ENCODE data around the gene MYOZ3. TPM values are rescaled to one million over a fixed set of nuclear protein-coding genes. Genes with fewer than 3 reads are reported as not detected.

MYOZ3 gene
- polyA plus RNA-seq, 1 experiment = 0.51 TPM

DNA sequence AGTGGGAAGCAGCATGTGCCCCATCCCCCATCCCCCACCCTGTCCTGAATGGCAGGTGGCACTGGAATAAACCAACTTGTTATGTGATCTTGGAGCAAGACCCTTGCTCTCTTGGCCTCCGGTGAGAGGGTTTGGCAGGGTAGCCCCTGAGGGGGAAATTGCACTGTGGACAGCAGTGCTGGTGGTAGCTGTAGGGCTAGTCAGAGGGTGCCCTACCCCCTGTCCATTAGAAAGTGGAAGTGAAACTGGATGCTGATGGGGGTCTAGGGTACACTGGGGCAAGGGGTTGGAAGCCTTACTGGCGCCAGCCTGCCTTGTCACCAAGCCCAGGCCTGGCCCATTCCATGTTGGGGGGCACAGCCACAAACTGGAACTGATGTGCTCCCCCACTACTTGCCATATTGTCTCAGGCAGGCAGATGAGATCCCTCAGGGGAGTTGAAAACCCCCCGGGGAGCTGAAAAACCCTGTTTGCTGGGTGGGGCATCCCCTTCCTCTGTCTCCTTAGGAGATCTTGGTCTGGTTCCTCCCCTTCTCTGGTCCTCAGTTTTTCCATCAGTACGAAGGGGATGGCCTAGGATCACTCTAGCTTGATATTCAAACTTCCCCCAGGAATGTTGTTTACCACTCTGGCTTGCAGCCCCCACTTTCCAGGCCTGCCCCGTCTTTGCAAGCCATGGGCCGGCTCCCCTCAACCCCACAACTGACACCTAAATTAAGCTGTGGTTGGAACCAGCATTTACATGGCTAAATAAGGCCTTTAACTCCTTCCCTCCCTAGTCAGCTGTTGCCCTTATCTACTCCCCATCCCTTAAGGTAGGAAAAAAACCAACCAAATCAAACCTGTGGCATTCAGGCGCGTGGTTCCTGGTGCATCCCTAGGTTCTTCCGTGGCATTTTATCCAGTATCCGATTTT lies 35.0 kb upstream of the MYOZ3 start:
- Histone ChIP-seq H3K4me3 (ENCODE audit: low read depth, low read length) (peak overlapping the region; percentile 74), H3K27ac (ENCODE audit: low read depth, low read length) (no peak overlapping the region), H3K9me3 (ENCODE audit: control insufficient read depth, insufficient read depth, low read length) (no peaks in the 10 kb centered on the region), H3K27me3 (ENCODE audit: control insufficient read depth, insufficient read depth, low read length) (no peaks in the 10 kb centered on the region)
- DNase-seq (ENCODE audit: low read depth, low spot score) = no peak
- ChIA-PET POLR2A (interaction anchor here (0.6 kb wide), 1 partner anchor 12 kb away, joined by 3 read pairs; no protein-coding TSS in a partner anchor), CTCF (interaction anchor here (0.6 to 0.9 kb wide), 2 partner anchors 85 to 168 kb away, joined by 3 to 4 read pairs; no protein-coding TSS in a partner anchor)
- no peak for TF ChIP-seq CTCF (IDR thresholded peaks at IDR 0.05; ENCODE audit: low read depth, low read length)

DNA sequence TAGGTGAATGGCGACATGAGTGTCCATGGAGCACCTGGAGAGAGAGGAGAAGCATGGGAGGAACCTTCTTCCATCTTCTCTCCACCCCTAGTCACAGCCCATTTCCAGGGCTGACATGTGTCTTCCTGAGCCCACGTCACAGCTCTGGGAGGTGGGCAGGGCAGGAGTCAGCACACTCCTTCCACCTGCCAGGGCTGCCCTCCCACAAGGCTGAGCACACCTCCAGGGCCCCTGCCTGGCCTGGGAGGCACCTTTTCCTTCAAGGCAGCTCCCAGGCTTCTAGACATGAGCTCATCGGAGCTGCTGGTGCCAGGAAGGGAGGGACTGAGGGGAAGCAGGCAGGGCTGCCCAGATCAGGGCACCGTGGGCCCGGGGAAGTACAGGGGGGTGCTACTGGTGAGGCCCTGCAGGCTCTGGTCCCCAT lies 34.2 kb upstream of the MYOZ3 start:
- Histone ChIP-seq H3K27ac (ENCODE audit: low read depth, low read length) (no peak overlapping the region), H3K27me3 (ENCODE audit: control insufficient read depth, insufficient read depth, low read length) (no peaks in the 10 kb centered on the region), H3K4me3 (ENCODE audit: low read depth, low read length) (no peak overlapping the region), H3K9me3 (ENCODE audit: control insufficient read depth, insufficient read depth, low read length) (no peaks in the 10 kb centered on the region)
- no peak for TF ChIP-seq CTCF (IDR thresholded peaks at IDR 0.05; ENCODE audit: low read depth, low read length)
- ChIA-PET CTCF (interaction anchor here (0.9 kb wide), 1 partner anchor 86 kb away, joined by 3 read pairs; no protein-coding TSS in a partner anchor), POLR2A (interaction anchor here (0.6 to 1.7 kb wide), 2 partner anchors 12 to 16 kb away, joined by 3 to 5 read pairs; no protein-coding TSS in a partner anchor)
- DNase-seq (ENCODE audit: low read depth, low spot score) = no peak

DNA sequence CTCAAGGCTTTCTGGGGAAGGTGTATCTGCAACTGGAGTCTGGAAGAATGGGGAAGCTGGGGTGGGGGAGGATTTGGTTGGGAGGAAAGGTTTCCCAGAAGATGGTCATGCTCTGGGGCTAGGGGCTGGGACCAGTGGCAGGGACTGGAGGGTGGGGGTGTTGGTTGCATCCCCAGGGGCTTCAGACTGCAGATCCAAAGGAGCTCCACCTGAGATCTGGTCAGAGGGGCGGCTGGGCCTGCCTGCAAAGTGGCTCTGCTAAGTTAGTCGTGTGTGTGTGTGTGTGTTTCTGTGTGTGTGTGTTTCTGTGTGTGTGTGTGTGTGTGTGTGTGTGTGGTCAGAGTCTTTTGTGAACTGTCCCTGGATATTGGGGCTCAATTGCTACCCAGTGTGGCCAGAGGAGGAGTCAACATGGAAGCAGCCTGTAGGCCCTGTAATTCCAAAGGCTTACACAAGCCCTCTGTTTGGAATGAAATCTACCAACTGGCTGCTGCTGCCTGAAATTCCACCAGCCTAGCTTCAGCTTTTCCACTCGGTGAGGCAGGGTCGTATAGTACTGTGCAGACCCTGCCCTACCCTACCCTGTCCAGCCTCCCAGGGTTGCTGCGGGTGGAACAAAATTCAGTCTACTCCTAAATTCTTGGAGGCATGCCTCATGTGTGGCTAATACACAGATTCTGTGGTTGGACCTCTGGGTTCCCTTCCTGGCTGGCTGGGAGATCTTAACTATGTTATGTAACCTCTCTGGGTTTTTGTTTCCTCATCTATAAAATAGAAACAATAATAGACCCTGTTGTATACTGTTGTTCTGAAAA lies 33.1 kb upstream of the MYOZ3 start:
- no peak overlapping the region for H3K4me3 ChIP-seq (ENCODE audit: low read depth, low read length)
- no peaks in the 10 kb centered on the region for H3K27me3 ChIP-seq (ENCODE audit: control insufficient read depth, insufficient read depth, low read length)
- H3K9me3 ChIP-seq (ENCODE audit: control insufficient read depth, insufficient read depth, low read length) = no peaks in the 10 kb centered on the region
- DNase-seq (ENCODE audit: low read depth, low spot score) = no peak
- CTCF ChIA-PET = interaction anchor here (0.6 kb wide), 1 partner anchor 76 kb away, joined by 3 read pairs; no protein-coding TSS in a partner anchor
- H3K27ac ChIP-seq (ENCODE audit: low read depth, low read length) = peak overlapping the region; percentile 52
- 0 out of 2 replicates have a peak, but pooled peaks have one; percentile 7 for TF ChIP-seq CTCF (IDR thresholded peaks at IDR 0.05; ENCODE audit: low read depth, low read length)
- POLR2A ChIA-PET = interaction anchor here (1.7 kb wide), 1 partner anchor 15 kb away, joined by 5 read pairs; no protein-coding TSS in a partner anchor

DNA sequence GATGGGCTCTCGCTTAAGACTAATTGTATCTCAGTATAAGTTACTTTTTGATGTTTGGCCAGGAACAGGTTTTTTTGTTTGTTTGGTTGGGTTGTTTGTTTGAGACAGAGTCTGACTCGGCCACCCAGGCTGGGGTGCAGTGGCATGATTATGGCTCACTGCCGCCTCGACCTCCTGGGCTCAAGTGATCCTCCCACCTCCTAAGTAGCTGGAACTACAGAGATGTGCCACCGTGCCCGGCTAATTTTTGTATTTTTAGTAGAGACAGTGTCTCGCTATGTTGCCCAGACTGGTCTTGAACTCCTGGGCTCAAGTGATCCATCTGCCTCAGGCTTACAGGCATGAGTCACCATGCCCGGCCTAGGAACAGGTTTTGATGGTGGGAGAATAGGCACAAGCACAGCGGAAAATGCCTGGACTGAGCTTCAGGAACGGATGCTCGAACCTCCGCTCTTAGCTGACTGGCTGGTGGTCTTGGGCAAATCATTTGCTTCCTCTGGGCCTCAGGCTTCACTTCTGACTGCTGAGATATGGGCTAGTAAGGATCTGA lies 32.0 kb upstream of the MYOZ3 start:
- Histone ChIP-seq H3K4me3 (ENCODE audit: low read depth, low read length) (no peak overlapping the region), H3K9me3 (ENCODE audit: control insufficient read depth, insufficient read depth, low read length) (no peaks in the 10 kb centered on the region), H3K27ac (ENCODE audit: low read depth, low read length) (no peak overlapping the region), H3K27me3 (ENCODE audit: control insufficient read depth, insufficient read depth, low read length) (no peaks in the 10 kb centered on the region)
- no peak for DNase-seq (ENCODE audit: low read depth, low spot score)
- TF ChIP-seq CTCF (IDR thresholded peaks at IDR 0.05; ENCODE audit: low read depth, low read length) = no peak
- POLR2A ChIA-PET = no interaction called here
- CTCF ChIA-PET = interaction anchor here (0.9 kb wide), 1 partner anchor 69 kb away, joined by 4 read pairs; no protein-coding TSS in a partner anchor

All from AG04450 (cell line).